Lower lobe of right lung (tissue), 2 donors: Measurements from ENCODE around the gene HEXD. TPM values are rescaled to one million over a fixed set of nuclear protein-coding genes. Genes with fewer than 3 reads are reported as not detected.
"Not testable (repeated sequence)": the region's sequence is repeated elsewhere in the genome, so short reads cannot be mapped to it uniquely, and the experiment has no call there.

ENCODE experiments used
- ATAC-seq, 2 donors: fragments of 200-7000 bp; cut with Tn5 transposase; one replicate each; pipeline ENCODE4 v1.9.1; 2020 to 2022; ENCODE audit warnings: mild to moderate bottlenecking in 2 of 2, moderate library complexity in 2 of 2
- DNase-seq: peaks from one replicate; pipeline ENCODE4 v3.0.0-alpha.2; 2020
- H3K27ac ChIP-seq: fragments of 200-600 bp; one replicate; pipeline ENCODE4 v1.8.0; 2022
- H3K27me3 ChIP-seq: fragments of 200-600 bp; one replicate; pipeline ENCODE4 v1.8.0; 2022; ENCODE audit warnings: low read depth
- H3K36me3 ChIP-seq: fragments of 200-600 bp; one replicate; pipeline ENCODE4 v1.8.0; 2022; ENCODE audit warnings: mild to moderate bottlenecking
- H3K4me1 ChIP-seq: fragments of 200-600 bp; one replicate; pipeline ENCODE4 v1.8.0; 2022
- H3K4me3 ChIP-seq: fragments of 200-600 bp; one replicate; pipeline ENCODE4 v1.8.0; 2022; ENCODE audit warnings: mild to moderate bottlenecking
- H3K9me3 ChIP-seq: fragments of 200-600 bp; one replicate; pipeline ENCODE4 v1.8.0; 2022
- CTCF ChIP-seq: fragments of 200-600 bp; IDR thresholded peaks from one replicate; pipeline ENCODE4 v1.8.0; 2022; ENCODE audit warnings: antibody characterized with exemption, mild to moderate bottlenecking
- intact Hi-C: fragments of 100-400 bp; cut with DNase I; formaldehyde crosslinking; loops from one replicate; pipeline ENCODE4 v1.11.0; 2022
- total RNA-seq: library from RNA; stranded (reverse); fragmentation: NEBNext Ultra II Directional; extraction: Animal tissue kit (Norgen Biotek cat#: 25700); gene quantifications from one replicate; pipeline ENCODE4 v1.2.1, GENCODE V29; 2021
- donor health status: DM: no; HTN: yes; CAD: no; lungs with severe emphysema.

The HEXD gene
- total RNA-seq, 1 donor from 2014 or later: 60.2 TPM

DNA sequence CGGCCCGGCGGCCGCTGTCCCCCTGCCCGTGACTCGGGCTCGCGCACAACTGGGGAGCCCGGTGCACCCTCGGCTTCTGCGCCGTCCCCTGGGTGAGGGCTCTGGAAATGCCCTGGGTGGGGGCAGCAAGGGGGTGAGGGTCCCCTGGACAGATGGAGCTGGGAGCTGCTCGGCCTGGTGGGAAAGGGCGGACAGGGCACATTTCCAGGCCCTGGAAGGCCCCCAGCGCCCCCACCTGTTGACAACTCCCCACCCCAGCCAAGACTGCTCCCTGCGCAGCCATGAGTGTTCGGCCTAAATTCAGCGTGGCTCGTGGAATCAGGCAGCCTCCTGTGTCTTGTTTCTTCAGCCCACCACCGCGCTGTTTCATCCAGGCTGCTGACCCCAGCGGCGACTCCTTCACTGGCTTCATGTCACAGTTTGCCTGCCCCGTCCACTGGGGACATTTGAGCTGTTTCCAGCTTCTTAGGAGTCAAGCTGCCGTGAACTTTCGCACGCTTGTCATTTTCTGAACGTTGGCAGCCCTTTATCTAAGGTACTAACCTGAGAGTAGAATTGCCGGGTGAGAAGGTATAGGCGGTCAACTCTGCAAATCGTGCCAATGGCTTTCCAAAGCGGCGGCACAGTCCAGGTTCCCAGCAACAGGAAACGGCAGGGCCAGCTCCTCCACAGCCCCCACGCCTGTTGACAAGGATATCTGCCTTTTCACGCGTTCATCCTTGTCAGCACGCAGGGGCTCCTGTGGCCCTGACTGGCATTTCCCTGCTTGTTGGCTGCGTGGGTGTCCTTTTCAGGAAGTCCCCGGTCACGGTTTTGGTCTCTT lies 45.7 kb upstream of the HEXD start:
- peak in 1 of 2 donors; percentile 5 for ATAC-seq
- H3K4me3 ChIP-seq: no peak overlapping the region
- no peaks in the 10 kb centered on the region for H3K36me3 ChIP-seq
- peak; percentile 53 for DNase-seq
- intact Hi-C loops: no loop called here
- peaks cover 28% of the 10 kb centered on the region for H3K4me1 ChIP-seq
- no peaks in the 10 kb centered on the region for H3K9me3 ChIP-seq
- no peak overlapping the region for H3K27ac ChIP-seq
- no peak for TF ChIP-seq CTCF
- H3K27me3 ChIP-seq: peaks cover 74% of the 10 kb centered on the region

DNA sequence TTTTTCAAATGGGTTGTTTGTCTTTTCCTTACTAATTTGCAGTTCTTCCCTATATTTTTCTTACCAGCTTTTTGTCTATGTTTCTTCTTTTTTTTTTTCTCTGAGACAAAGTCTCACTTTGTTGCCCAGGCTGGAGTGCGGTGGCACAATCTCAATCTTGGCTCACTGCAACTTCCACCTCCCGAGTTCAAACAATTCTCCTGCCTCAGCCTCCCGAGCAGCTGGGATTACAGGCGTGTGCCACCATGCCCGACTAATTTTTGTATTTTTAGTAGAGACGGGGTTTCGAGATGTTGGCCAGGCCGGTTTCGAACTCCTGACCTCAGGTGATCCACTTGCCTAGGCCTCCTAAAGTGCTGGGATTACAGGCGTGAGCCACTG lies 45.1 kb upstream of the HEXD start:
- Histone ChIP-seq H3K27me3 (peaks cover 80% of the 10 kb centered on the region), H3K4me1 (peaks cover 28% of the 10 kb centered on the region)
- ATAC-seq, H3K4me3 ChIP-seq, H3K27ac ChIP-seq, intact Hi-C loops, DNase-seq, H3K9me3 ChIP-seq, H3K36me3 ChIP-seq: not testable (repeated sequence)

DNA sequence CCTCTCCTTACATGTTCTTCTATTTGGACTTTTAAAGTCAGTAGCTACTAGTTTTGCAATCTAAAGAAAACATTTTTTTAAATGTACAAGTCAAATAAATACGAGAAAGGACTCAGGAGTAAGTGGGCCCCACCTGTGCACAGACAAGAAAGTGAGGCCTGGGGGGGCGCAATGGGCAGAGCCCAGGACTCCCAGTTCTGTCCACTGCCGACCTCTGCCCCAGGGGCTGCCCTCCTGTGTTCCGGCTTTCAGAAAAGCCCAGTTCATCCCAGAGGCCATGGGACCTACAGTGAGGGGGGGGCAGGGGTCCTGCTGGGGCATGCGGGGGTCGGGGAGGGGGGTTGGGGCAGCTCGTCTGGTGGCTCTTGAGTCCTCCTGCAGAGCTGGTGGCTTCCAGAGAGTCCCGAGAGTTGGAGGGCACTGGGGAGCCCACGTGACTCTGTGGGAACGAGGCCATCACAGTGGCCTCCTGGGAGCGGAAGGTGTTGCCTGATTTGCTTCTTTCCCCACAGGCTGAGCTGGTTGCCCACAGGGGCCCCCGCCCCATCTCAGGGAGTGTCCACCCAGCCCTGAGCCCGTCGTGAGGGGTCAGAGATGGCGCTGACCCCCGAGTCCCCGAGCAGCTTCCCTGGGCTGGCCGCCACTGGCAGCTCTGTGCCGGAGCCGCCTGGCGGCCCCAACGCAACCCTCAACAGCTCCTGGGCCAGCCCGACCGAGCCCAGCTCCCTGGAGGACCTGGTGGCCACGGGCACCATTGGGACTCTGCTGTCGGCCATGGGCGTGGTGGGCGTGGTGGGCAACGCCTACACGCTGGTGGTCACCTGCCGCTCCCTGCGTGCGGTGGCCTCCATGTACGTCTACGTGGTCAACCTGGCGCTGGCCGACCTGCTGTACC lies 44.2 kb upstream of the HEXD start:
- H3K27me3 ChIP-seq: peaks cover 88% of the 10 kb centered on the region
- DNase-seq (peak; percentile 14), ATAC-seq (no peak)
- no peak overlapping the region for H3K27ac ChIP-seq
- no peak overlapping the region for H3K4me3 ChIP-seq
- H3K4me1 ChIP-seq: peaks cover 28% of the 10 kb centered on the region
- TF ChIP-seq CTCF: no peak
- no peaks in the 10 kb centered on the region for H3K36me3 ChIP-seq
- intact Hi-C loops: no loop called here
- H3K9me3 ChIP-seq: no peaks in the 10 kb centered on the region

GRCh38 chr17:82374626-82375331 lies 43.4 kb upstream of the HEXD start:
- no peak overlapping the region for H3K27ac ChIP-seq
- no peak for TF ChIP-seq CTCF
- intact Hi-C loops: no loop called here
- ATAC-seq (no peak), DNase-seq (peak; percentile 38)
- H3K9me3 ChIP-seq: no peaks in the 10 kb centered on the region
- no peaks in the 10 kb centered on the region for H3K36me3 ChIP-seq
- H3K4me3 ChIP-seq: no peak overlapping the region
- H3K4me1 ChIP-seq: peaks cover 28% of the 10 kb centered on the region
- peaks cover 86% of the 10 kb centered on the region for H3K27me3 ChIP-seq

- peaks cover 85% of the 10 kb centered on the region for H3K27me3 ChIP-seq
- TF ChIP-seq CTCF: no peak
- DNase-seq: peak; percentile 37
- H3K27ac ChIP-seq: no peak overlapping the region
- intact Hi-C loops: no loop called here
- no peak overlapping the region for H3K4me3 ChIP-seq
- H3K9me3 ChIP-seq: no peaks in the 10 kb centered on the region
- no peaks in the 10 kb centered on the region for H3K36me3 ChIP-seq
- ATAC-seq: no peak
- peaks cover 20% of the 10 kb centered on the region for H3K4me1 ChIP-seq
Measured at GRCh38 chr17:82375359-82376041, 42.6 kb upstream of the HEXD start.
